Islet precursor cell (in vitro differentiated cells): Measurements from ENCODE around the gene MYO15A.
"Not testable (repeated sequence)": the region's sequence is repeated elsewhere in the genome, so short reads cannot be mapped to it uniquely, and the experiment has no call there.

Experiments
- DNase-seq: peaks from one replicate; pipeline ENCODE4 v3.0.0-alpha.2; 2018

MYO15A gene

DNA sequence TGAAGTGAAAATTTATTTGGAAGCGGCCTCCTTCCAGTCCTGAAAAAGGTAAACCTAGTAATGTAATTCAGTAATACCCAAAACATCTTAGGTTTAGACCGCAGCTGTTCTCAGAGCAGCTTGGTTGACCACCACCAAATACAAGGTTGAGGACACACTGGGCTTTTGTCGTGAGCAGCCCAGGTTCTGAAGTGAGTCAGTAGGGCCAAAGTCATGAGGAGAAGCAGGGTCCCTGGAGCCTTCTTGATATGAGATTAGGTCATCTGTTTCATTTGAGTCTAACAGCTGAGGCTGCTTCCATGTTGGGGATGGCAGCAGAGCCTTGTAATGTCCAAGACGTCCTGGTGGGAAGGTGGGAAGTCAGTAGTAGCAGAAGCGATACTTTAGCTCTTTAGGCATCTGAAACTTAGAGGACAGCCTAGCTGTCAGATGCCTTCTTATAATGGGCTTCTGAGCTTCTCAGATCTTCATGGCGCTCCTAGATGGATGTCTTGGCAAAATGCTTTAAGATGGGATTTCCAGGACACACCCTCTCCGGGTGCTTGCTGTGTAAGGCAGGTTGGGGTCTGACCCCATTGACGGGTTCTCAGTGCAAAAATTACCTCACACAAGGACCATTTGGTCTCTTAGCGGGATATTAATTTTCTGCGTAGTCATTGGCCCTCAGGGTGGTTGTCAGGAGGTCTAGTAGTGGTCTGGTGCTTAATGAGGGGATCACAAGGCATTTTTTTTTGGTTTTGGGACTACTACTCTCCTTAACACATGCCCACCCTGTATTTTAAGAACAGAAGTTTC, 77.5 kb downstream of the MYO15A start:
- no peak for DNase-seq

DNA sequence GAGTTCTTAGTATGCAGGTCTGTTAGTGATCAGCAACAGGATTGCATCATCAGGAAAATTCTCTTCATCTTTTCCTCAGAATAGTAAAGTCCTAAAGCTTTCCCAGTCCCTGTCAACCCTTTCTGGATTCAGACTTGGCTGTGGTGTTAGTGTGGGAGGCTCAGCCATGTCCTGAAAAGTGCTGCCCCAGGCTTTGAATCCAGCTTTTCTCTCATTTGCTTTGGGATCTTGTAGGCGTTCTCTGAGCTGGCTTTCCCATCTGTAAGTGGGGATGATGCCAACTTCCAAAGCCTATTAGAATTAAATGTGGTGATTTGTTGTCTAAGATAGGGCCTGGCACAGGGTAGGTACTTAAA, 78.0 kb downstream of the MYO15A start:
- DNase-seq = no peak

DNA sequence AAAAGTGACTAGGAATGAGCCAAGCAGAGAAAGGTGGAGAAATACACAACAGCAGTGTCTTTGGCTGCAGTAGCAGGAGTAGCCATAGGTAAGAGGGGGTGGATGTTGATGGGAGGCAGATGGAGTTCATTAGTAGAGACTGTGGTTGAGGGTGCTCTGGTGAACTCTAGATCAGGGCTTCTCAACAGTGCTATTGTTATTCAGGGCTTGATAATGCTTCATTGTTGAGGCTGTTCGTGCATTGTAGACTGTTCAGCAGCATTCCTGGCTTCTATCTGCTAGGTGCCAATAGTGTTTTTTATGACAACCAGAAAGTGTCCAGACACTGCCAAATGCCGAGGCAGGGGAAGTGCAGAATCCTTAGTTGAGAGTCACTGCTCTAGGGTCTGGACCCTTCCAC, 78.7 kb downstream of the MYO15A start:
- DNase-seq = no peak

DNA sequence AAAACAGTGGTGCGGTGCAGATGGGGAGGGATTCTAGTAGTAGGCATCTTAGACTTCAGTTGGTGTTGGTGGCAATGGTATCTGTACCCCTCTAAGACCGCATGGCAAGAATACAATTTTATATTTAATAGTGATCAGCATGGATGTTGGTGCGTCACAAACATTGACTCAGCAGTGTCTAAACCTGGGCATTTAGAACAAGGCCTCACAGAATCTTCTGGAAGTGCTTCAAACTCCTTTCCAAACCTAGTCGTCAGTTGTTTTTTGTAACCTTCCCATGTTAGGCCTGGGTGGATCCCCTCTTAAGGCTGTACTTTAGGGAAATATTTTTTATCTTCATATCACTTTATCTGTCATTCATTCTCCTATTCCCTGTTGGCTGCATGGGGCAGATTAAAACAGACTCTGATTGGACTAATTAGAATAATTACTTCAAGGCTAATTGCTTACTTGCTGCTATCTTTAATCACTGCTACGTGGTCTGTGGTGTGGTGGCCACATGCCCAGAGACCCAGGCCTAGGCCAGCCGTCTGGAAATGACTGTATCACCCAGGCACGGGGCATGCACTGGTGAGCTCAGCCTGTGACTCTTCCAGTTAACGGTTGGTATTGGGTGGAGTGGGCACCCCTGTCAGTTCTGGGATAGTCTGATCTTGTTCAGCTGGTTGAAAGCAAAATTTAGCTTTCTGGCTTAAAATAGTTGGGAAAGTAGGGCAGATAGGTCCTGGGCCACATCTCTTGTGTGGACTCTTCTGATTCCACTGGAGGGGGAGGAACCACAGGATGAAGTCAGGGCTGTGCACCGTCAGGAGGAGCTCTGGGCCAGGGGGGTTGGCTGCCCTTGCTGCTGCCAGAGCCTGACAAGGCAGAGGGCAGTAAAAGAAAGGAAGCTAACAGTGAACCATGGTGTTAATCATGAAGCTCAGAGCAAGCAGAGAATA, 79.5 kb downstream of the MYO15A start:
- no peak for DNase-seq

- DNase-seq = no peak
Measured at GRCh38 chr17:18190628-18191235, 82.2 kb downstream of the MYO15A start.

DNA sequence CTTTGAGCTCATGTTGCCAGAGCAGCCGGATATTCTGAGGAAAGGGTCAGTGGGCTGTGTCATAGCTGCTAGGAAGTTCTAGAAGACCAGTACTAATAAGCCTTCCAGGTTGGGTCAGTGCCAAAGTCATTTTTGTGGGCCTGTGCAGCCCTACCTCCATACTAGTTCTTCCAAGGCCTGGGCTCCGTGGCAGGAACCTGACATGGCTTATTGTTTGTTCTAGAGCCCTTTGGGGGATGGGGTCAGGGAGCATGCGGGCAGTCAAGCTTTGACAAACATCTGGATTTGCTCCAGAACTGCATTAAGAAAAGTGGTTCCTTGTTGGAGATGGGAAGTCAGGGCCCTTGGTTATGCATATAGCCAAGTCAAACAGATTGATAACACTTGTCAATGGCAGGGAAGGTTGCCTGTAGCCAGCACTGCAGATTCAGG, 82.7 kb downstream of the MYO15A start:
- peak; percentile 49 for DNase-seq

- peak; percentile 59 for DNase-seq
Measured at GRCh38 chr17:18191967-18192366, 83.4 kb downstream of the MYO15A start.

DNA sequence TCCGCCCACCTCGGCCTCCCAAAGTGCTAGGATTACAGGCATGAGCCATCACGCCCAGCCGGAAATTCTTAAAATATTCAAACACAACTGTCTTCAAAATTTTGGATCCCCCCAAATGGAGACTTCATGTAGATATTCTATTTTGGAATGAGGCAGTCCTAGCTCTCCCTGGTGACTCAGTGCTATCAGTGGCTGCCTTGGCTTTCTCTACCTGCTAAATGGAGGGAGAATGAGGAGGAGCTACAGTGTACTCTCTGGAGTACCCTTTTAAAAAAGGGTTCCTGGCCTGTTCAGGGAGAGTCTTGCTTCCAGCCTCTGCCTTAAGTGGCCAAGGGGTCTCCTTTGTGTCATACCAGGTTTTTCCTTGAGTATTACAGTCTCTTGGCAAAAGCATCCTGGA, 85.8 kb downstream of the MYO15A start:
- DNase-seq = no peak

DNA sequence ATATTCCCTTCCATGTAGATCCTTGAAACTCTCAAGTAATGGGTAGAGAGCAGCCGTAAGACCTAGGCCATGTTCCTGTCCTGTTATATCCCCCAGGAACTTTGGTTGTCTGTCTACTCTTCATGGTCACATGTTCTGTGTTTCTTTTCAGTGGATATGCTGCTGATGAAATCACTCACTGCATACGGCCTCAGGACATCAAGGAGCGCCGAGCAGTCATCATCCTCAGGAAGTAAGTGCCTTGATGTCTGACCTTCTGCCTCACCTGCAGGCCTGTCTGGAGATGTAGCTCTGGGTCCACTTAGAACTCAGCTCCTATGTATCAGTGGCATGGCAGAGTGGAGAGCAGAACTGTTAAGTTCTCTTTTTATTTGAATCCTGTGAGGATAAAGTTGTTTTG, 86.2 kb downstream of the MYO15A start:
- DNase-seq = peak; percentile 85

DNA sequence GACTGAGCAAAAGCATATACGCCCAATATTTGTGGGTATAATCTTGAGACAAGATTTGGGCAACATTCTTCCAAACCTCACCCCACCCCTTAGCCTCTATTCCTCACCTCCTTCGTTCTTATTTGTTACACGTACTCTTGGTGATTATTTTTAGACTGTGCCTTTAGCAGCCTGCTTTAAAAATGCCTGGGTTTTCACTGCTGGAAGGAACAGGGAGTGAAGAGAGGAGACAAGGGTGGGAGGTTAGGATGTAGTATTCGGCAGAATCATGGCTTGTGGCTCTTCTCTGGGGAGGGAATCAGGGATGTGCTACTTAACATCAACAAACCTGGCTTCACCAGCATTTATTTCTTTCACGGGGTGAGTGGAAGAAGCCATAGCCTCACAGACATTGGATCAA, 86.7 kb downstream of the MYO15A start:
- no peak for DNase-seq

DNA sequence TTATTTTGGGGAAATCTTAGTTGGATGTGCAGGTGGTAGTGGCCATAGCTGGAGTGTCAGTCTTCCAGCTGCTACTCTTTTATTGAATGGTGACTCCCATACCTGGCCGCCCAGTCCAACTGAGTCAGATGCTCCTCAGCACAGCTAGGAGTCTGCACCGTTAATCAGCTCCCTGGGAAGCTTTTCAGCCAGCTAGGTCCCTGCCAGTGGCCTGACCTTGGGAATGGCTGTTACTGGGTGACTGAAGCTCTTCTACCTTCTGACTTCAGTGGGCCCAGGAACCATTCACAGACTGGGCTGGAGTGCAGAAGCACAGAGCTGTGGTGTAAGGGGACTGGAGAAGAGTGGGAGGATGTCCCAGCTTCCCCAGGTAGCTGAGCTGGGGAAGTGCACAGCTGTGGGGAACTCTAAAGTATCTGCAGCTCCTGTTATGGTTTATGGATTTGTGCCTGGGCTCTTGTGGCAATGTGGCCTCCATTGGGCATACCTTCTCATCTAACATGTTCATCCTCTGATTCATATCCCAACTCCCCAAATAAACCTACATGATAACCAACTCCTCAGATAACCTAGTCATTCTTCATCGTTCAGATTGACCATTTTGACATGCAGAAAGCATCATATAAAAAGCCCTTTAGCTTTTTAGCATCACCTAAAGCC, 89.1 kb downstream of the MYO15A start:
- no peak for DNase-seq

GRCh38 chr17:18198530-18198929, 90.0 kb downstream of the MYO15A start:
- no peak for DNase-seq

DNA sequence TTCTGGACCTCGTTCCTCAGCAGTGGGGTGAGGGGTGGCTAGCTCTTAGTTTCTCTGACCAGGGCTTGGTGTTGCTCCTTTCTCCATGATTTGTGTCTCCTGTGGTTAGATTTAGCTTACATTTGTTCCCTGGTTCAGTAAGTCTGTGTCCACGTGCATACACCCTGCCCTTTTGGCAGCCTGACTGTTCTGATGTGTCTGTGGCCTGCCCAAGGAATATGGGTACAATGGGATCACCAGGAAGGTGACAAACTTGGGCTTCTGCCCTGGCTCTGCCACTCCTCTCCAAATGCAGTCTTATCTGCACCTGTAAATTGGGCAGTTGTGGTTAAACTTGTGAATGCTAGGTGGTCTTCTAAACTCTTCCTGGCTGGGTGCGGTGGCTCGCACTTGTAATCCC, 92.6 kb downstream of the MYO15A start:
- no peak for DNase-seq

DNA sequence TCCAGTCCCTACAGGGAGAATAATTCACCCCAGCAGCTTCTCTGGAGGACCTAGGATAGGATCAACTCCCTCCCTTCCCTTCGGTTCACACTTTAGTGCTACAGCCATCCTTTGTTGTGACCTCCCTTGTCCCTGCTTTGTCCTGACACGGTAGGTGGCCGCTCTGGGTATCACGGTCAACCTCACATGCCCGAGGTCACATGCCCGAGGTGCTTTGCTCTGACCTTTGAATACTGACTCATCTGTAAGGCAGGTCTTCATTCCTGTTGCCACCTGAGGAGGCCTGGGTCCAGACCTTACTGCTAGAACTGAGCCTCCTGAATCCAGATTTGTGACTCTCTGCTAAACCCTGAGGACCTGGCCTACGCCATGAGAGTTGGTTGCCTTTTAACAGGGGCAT, 94.8 kb downstream of the MYO15A start:
- peak; percentile 85 for DNase-seq

DNA sequence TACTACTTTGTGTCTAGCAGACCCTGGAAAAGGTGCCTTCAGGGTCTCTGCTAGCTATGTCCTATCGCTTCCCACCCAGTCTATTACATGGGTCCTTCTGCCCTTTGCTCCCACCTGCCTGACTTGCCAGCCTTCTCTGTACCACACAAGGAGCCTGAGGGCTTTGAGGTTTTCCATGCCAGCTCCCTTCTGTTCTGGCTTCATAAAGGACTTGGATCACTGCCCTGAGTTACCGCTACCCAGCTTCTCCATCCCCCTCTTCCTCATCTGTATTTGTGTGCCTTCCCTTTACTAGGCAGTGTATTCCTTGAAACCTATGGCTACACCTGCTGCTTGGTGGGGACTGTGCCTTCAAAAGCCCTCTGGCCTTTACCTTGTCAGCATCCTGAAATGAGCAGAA, 97.3 kb downstream of the MYO15A start:
- DNase-seq = no peak

DNA sequence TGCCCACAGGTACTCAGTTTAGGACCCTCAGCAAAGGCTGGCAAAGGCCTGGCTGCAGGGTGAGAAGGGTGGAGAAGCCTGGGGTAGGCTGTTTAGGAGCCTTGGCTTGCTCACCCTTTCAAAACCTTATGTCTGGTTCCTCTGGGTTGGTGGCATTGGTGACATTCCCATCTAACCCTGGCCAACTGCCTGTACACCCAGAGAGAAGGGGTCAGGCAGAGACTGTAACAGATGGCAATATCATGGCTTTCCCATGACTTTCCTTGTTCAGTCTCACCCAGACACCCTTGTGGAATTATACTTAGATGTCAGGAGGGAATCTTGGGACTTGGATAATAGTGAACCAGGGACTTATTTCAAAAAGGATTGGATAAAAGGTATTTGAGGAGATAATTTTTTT, 98.4 kb downstream of the MYO15A start:
- DNase-seq = no peak

- DNase-seq = no peak
Measured at GRCh38 chr17:18208092-18208491, 99.5 kb downstream of the MYO15A start.

DNA sequence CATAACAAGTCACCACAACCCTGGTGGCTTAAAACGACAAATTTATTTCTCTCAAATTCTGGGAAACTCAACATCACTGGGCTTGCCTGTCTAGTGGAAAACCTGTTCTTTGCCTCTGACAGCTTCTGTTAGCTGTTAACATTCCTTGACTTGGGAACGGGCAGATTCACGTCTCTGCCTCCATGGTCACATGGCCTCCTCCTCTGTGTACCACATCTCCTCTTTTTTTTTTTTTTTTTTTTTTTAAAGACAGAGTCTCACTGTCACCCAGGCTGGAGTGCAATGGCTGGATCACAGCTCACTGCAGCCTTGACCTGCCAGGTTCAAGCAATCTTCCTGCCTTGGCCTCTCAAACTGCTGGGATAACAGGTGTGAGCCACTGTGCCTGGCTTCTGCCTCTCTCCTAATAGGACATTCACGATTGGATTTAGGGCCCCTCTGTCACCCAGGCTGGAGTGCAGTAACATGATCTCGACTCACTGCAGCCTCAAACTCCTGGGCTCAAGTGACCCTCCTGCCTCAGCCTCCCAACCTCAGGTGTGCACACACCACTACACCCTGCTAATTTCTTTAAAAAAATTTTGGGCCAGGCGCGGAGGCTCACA, 105.2 kb downstream of the MYO15A start:
- DNase-seq = peak; percentile 81

- not testable (repeated sequence) for DNase-seq
Measured at GRCh38 chr17:18216906-18217305, 108.3 kb downstream of the MYO15A start.

DNA sequence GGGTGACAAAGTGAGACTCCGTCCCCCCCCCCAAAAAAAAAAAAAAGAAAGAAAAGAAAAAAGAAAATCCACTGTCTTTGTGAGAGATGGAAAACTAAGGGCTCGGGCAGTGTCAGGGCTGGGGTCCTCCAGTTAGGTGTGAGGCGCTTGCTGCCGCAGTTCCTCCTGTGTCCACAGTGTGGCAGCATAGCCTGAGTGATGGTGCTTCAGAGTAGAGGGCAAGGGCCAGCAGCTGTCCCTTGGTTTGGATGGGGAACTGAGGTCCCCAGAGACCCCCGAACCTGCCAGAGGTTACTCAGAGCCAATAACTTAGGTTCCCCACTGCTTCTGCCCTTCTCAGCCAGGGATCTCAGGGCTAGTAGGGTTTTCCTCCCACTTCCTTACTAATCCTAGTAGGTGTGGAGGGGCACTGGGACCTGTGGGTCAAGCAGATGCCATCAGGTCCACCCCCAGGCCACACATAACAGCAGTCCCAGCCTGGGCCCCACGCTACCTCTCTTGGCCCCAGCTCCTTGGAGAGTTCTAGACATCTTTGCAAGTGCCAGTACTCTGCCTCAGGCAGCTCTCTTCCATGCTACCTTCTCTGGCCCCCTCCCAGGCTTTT, 109.0 kb downstream of the MYO15A start:
- peak; percentile 93 for DNase-seq

- peak; percentile 51 for DNase-seq
Measured at GRCh38 chr17:18218756-18219415, 110.3 kb downstream of the MYO15A start.

DNA sequence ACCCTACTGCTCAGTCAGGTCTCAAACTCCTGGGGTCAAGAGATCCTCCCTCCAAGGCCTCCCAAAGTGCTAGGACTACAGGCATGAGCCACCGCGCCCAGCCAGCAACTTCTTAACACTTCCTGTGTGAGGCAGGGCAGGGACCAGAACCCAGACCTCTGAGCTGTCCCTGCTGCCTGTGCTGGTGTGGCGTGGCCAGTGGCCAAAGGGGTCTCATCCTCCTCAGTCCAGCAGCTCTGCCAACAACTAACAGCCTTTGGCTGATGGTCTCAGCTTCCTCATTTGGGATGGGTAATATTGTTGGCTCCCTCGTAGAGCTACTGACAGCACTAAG, 115.5 kb downstream of the MYO15A start:
- DNase-seq = peak; percentile 80
